Fibroblast of peridontal ligament (primary cell): ENCODE measurements around the gene MFAP4.

Source experiments
- DNase-seq: peaks from one replicate; pipeline ENCODE4 v3.0.0-alpha.2; 2010; ENCODE audit errors: extremely low read depth

The MFAP4 gene

GRCh38 chr17:19385521-19385983, 1.4 kb downstream of the MFAP4 start:
- DNase-seq: no peak

GRCh38 chr17:19384723-19385391, 2.1 kb downstream of the MFAP4 start:
- peak; percentile 94 for DNase-seq

- DNase-seq: no peak
Observed at GRCh38 chr17:19383681-19384470, 3.1 kb downstream of the MFAP4 start.

- DNase-seq: no peak
Observed at GRCh38 chr17:19382531-19383444, 4.2 kb downstream of the MFAP4 start.

GRCh38 chr17:19381741-19382444, 5.1 kb downstream of the MFAP4 start:
- no peak for DNase-seq

- DNase-seq: no peak
Observed at GRCh38 chr17:19381361-19381740, 5.6 kb downstream of the MFAP4 start.

GRCh38 chr17:19380481-19381301, 6.3 kb downstream of the MFAP4 start:
- DNase-seq: no peak

GRCh38 chr17:19379361-19380065, 7.5 kb downstream of the MFAP4 start:
- DNase-seq: no peak

GRCh38 chr17:19378416-19379360, 8.3 kb downstream of the MFAP4 start, which contains the start of gene MAPK7:
Gene MAPK7, plus strand, starts transcription at chr17:19378498. Its CDS starts 403 bp downstream, at chr17:19378901.
- DNase-seq: no peak

GRCh38 chr17:19377602-19378415, 9.2 kb downstream of the MFAP4 start:
- peak; percentile 97 for DNase-seq

GRCh38 chr17:19376811-19377210, 10.2 kb downstream of the MFAP4 start:
- DNase-seq: no peak

- no peak for DNase-seq
Observed at GRCh38 chr17:19375732-19376131, 11.3 kb downstream of the MFAP4 start.

GRCh38 chr17:19374136-19374535, 12.9 kb downstream of the MFAP4 start:
- DNase-seq: no peak

- no peak for DNase-seq
Observed at GRCh38 chr17:19372866-19373504, 14.0 kb downstream of the MFAP4 start.

GRCh38 chr17:19372439-19372838, 14.6 kb downstream of the MFAP4 start:
- no peak for DNase-seq

- DNase-seq: no peak
Observed at GRCh38 chr17:19372011-19372370, 15.0 kb downstream of the MFAP4 start.

- DNase-seq: no peak
Observed at GRCh38 chr17:19371259-19372010, 15.6 kb downstream of the MFAP4 start.
